PC-3 (cell line): ENCODE measurements around the gene RHOBTB1. TPM values are rescaled to one million over a fixed set of nuclear protein-coding genes. Genes with fewer than 3 reads are reported as not detected.

Experiments
- ATAC-seq: fragments of 200-7000 bp; cut with Tn5 transposase; 2 replicates; pipeline ENCODE4 v1.9.1; 2020; ENCODE audit warnings: mild to moderate bottlenecking, moderate library complexity
- BruUV-seq: library from RNA; stranded (reverse); fragments of 400-500 nt; replicated peaks from 2 replicates; lab custom pipeline; 2021; lab: Mats Ljungman, UMichigan
- CTCF ChIA-PET: fragments of 300-600 bp; sonication (Branson Sonifier 250); formaldehyde crosslinking; loops from one replicate; lab custom pipeline; 2022; ENCODE audit warnings: antibody characterized with exemption; lab: Charles Lee
- POLR2A ChIA-PET: fragments of 300-600 bp; sonication (Branson Sonifier 250); formaldehyde crosslinking; loops from one replicate; lab custom pipeline; 2022; ENCODE audit warnings: antibody characterized with exemption; ENCODE audit not compliant: unreplicated experiment; lab: Charles Lee
- DNase-seq: peaks from one replicate; pipeline ENCODE4 v3.0.0-alpha.2; 2015
- H2AFZ ChIP-seq: fragments of 300-600 bp; sonication (generic); 2 replicates; pipeline ENCODE4 v1.6.0; 2016; ENCODE audit warnings: antibody characterized with exemption, low read length
- H3F3A ChIP-seq: fragments of 300-600 bp; sonication (generic); one replicate; pipeline ENCODE4 v1.6.0; 2017; ENCODE audit warnings: antibody characterized with exemption, low read length, control low read depth, mild to moderate bottlenecking; ENCODE audit not compliant: unreplicated experiment
- H3K27ac ChIP-seq: fragments of 300-600 bp; sonication (generic); 2 replicates; pipeline ENCODE4 v1.5.1; 2016; ENCODE audit warnings: mild to moderate bottlenecking, low read length
- H3K27me3 ChIP-seq: fragments of 300-600 bp; sonication (generic); 2 replicates; pipeline ENCODE4 v1.6.1; 2016; ENCODE audit warnings: low read length, mixed read lengths
- H3K36me3 ChIP-seq: fragments of 300-600 bp; sonication (generic); 2 replicates; pipeline ENCODE4 v1.6.1; 2016; ENCODE audit warnings: low read depth, mixed run types, low read length, mixed read lengths
- H3K4me1 ChIP-seq: fragments of 300-600 bp; sonication (generic); 2 replicates; pipeline ENCODE4 v1.5.1; 2016; ENCODE audit warnings: low read length; ENCODE audit not compliant: insufficient read depth
- H3K4me2 ChIP-seq: fragments of 300-600 bp; sonication (generic); 2 replicates; pipeline ENCODE4 v1.6.0; 2016; ENCODE audit warnings: low read length
- H3K4me3 ChIP-seq: fragments of 300-600 bp; sonication (generic); 2 replicates; pipeline ENCODE4 v1.5.1; 2016; ENCODE audit warnings: mild to moderate bottlenecking, low read length, mixed read lengths
- H3K79me2 ChIP-seq: fragments of 300-600 bp; sonication (generic); 2 replicates; pipeline ENCODE4 v1.6.1; 2017; ENCODE audit warnings: low read length, mixed read lengths
- H3K9ac ChIP-seq: fragments of 300-600 bp; sonication (generic); 2 replicates; pipeline ENCODE4 v1.6.0; 2016; ENCODE audit warnings: mild to moderate bottlenecking, low read length
- H3K9me2 ChIP-seq: fragments of 300-600 bp; sonication (generic); replicated peaks from 2 replicates; pipeline ENCODE4 v1.6.1; 2016; ENCODE audit warnings: mixed run types, low read length, mixed read lengths
- H3K9me3 ChIP-seq: fragments of 300-600 bp; sonication (generic); 2 replicates; pipeline ENCODE4 v1.6.1; 2016; ENCODE audit warnings: low read length, mixed read lengths
- H4K20me1 ChIP-seq: fragments of 300-600 bp; sonication (generic); 2 replicates; pipeline ENCODE4 v1.6.1; 2016; ENCODE audit warnings: low read length, mixed read lengths
- CTCF ChIP-seq: fragments of 300-600 bp; sonication (generic); conservative IDR thresholded peaks from 2 replicates; pipeline ENCODE4 v1.5.1; 2017; ENCODE audit warnings: antibody characterized with exemption, low read depth, mild to moderate bottlenecking, low read length
- EZH2 ChIP-seq: fragments of 300-600 bp; sonication (generic); IDR thresholded peaks from one replicate; pipeline ENCODE4 v1.6.1; 2017; ENCODE audit warnings: antibody characterized with exemption, mild to moderate bottlenecking, low read length; ENCODE audit not compliant: unreplicated experiment
- EZH2phosphoT487 ChIP-seq: fragments of 300-600 bp; sonication (generic); IDR thresholded peaks from 2 replicates; pipeline ENCODE4 v1.6.1; 2018; ENCODE audit warnings: mild to moderate bottlenecking, antibody characterized with exemption, low read length, borderline replicate concordance
- intact Hi-C: fragments of 100-400 bp; cut with micrococcal nuclease; formaldehyde crosslinking; loops from 2 replicates; pipeline ENCODE4 v1.9.0; 2023
- total RNA-seq: library from RNA; depleted of rRNA; stranded (reverse); fragments of >200 nt; gene quantifications from 2 replicates; pipeline ENCODE4 v1.2.3, GENCODE V29; 2014

The RHOBTB1 gene
- total RNA-seq, 1 experiment from 2014 or later, result 6.7 TPM

- TF ChIP-seq EZH2 (no peak), EZH2phosphoT487 (no peak), CTCF (no peak)
- no peaks in the 10 kb centered on the region for H3K9me3 ChIP-seq
- no peak overlapping the region for H3K9ac ChIP-seq
- H3K36me3 ChIP-seq, result no peaks in the 10 kb centered on the region
- no TSS peak for BruUV-seq
- intact Hi-C loops, result loop anchor here (5.0 kb wide), 1 partner anchor 311 kb away; no protein-coding TSS in a partner anchor
- no peaks in the 10 kb centered on the region for H4K20me1 ChIP-seq
- H3K4me3 ChIP-seq, result no peak overlapping the region
- CTCF ChIA-PET, result no interaction called here
- POLR2A ChIA-PET, result no interaction called here
- DNase-seq (no peak), ATAC-seq (no peak)
- no peaks in the 10 kb centered on the region for H3K27me3 ChIP-seq
- no peaks in the 10 kb centered on the region for H3K9me2 ChIP-seq
- H3F3A ChIP-seq, result peaks cover 4% of the 10 kb centered on the region
- H2AFZ ChIP-seq, result no peak overlapping the region
- H3K4me2 ChIP-seq, result no peak overlapping the region
- no peak overlapping the region for H3K27ac ChIP-seq
- H3K79me2 ChIP-seq, result no peaks in the 10 kb centered on the region
- H3K4me1 ChIP-seq, result peaks cover 38% of the 10 kb centered on the region
These were observed 16.9 kb upstream of the RHOBTB1 start for GRCh38 chr10:60960913-60961312.

GRCh38 chr10:60960031-60960430 is 16.0 kb upstream of the RHOBTB1 start:
- DNase-seq (no peak), ATAC-seq (no peak)
- POLR2A ChIA-PET, result no interaction called here
- Histone ChIP-seq H3K9me2 (no peaks in the 10 kb centered on the region), H3K9me3 (no peaks in the 10 kb centered on the region), H3K27me3 (no peaks in the 10 kb centered on the region), H3F3A (peaks cover 4% of the 10 kb centered on the region), H3K4me3 (no peak overlapping the region), H3K27ac (no peak overlapping the region), H3K36me3 (no peaks in the 10 kb centered on the region), H3K9ac (no peak overlapping the region), H2AFZ (no peak overlapping the region), H3K79me2 (no peaks in the 10 kb centered on the region), H3K4me2 (no peak overlapping the region), H4K20me1 (no peaks in the 10 kb centered on the region), H3K4me1 (peaks cover 41% of the 10 kb centered on the region)
- no TSS peak for BruUV-seq
- TF ChIP-seq EZH2, result no peak
- no peak for TF ChIP-seq EZH2phosphoT487
- intact Hi-C loops, result loop anchor here (5.0 kb wide), 1 partner anchor 312 kb away; no protein-coding TSS in a partner anchor
- CTCF ChIA-PET, result no interaction called here

GRCh38 chr10:60958892-60959601 is 15.1 kb upstream of the RHOBTB1 start:
- ATAC-seq, result no peak
- H3K4me2 ChIP-seq, result no peak overlapping the region
- TF ChIP-seq EZH2 (no peak), CTCF (no peak), EZH2phosphoT487 (no peak)
- peak; percentile 37 for DNase-seq
- H3K4me1 ChIP-seq, result peaks cover 33% of the 10 kb centered on the region
- no peak overlapping the region for H2AFZ ChIP-seq
- intact Hi-C loops, result no loop called here
- POLR2A ChIA-PET, result no interaction called here
- no peaks in the 10 kb centered on the region for H3K9me3 ChIP-seq
- H3K4me3 ChIP-seq, result no peak overlapping the region
- no peaks in the 10 kb centered on the region for H3K79me2 ChIP-seq
- BruUV-seq, result no TSS peak
- H3K9ac ChIP-seq, result no peak overlapping the region
- no peaks in the 10 kb centered on the region for H4K20me1 ChIP-seq
- no peaks in the 10 kb centered on the region for H3K36me3 ChIP-seq
- no peaks in the 10 kb centered on the region for H3F3A ChIP-seq
- no peaks in the 10 kb centered on the region for H3K9me2 ChIP-seq
- CTCF ChIA-PET, result no interaction called here
- no peaks in the 10 kb centered on the region for H3K27me3 ChIP-seq
- no peak overlapping the region for H3K27ac ChIP-seq
